Hepatocyte (in vitro differentiated cells): Measurements from ENCODE around the gene LIN7C. TPM values are rescaled to one million over a fixed set of nuclear protein-coding genes. Genes with fewer than 3 reads are reported as not detected.

Experiments used
- DNase-seq: peaks from one replicate; pipeline ENCODE4 v3.0.0-alpha.2; 2016; ENCODE audit warnings: low spot score
- H2AFZ ChIP-seq: fragments of 200-600 bp; sonication (generic); 2 replicates; pipeline ENCODE4 v1.6.0; 2016; ENCODE audit warnings: antibody characterized with exemption, mild to moderate bottlenecking
- H3K27ac ChIP-seq: fragments of 200-600 bp; sonication (generic); 2 replicates; pipeline ENCODE4 v1.5.1; 2016; ENCODE audit warnings: mild to moderate bottlenecking
- H3K27me3 ChIP-seq: fragments of 200-600 bp; sonication (generic); 2 replicates; pipeline ENCODE4 v1.6.1; 2016
- H3K36me3 ChIP-seq: fragments of 200-600 bp; sonication (generic); replicated peaks from 2 replicates; pipeline ENCODE4 v1.5.1; 2016; ENCODE audit warnings: low read depth; ENCODE audit not compliant: insufficient read depth
- H3K4me1 ChIP-seq: fragments of 200-600 bp; sonication (generic); 2 replicates; pipeline ENCODE4 v1.5.1; 2016; ENCODE audit warnings: mild to moderate bottlenecking, moderate library complexity; ENCODE audit not compliant: insufficient read depth
- H3K4me2 ChIP-seq: fragments of 200-600 bp; sonication (generic); 2 replicates; pipeline ENCODE4 v1.6.0; 2016
- H3K4me3 ChIP-seq: fragments of 200-600 bp; sonication (generic); 2 replicates; pipeline ENCODE4 v1.5.1; 2016; ENCODE audit warnings: mild to moderate bottlenecking
- H3K79me2 ChIP-seq: fragments of 200-600 bp; sonication (generic); 2 replicates; pipeline ENCODE4 v1.6.0; 2017; ENCODE audit warnings: mild to moderate bottlenecking
- H3K9me2 ChIP-seq: fragments of 200-600 bp; sonication (generic); replicated peaks from 2 replicates; pipeline ENCODE4 v1.6.0; 2017; ENCODE audit warnings: mild to moderate bottlenecking; ENCODE audit not compliant: insufficient read depth
- H3K9me3 ChIP-seq: fragments of 200-600 bp; sonication (generic); 2 replicates; pipeline ENCODE4 v1.5.1; 2016; ENCODE audit warnings: low read depth, mild to moderate bottlenecking
- H4K20me1 ChIP-seq: fragments of 200-600 bp; sonication (generic); 2 replicates; pipeline ENCODE4 v1.6.0; 2016; ENCODE audit warnings: mild to moderate bottlenecking; ENCODE audit not compliant: insufficient read depth, poor library complexity, severe bottlenecking
- EZH2 ChIP-seq: fragments of 200-600 bp; sonication (generic); IDR thresholded peaks from 2 replicates; pipeline ENCODE4 v1.6.1; 2016; ENCODE audit warnings: antibody characterized with exemption, mild to moderate bottlenecking, borderline replicate concordance
- EZH2phosphoT487 ChIP-seq: fragments of 200-600 bp; sonication (generic); IDR thresholded peaks from one replicate; pipeline ENCODE4 v1.6.1; 2018; ENCODE audit warnings: antibody characterized with exemption, mild to moderate bottlenecking, low read depth, moderate library complexity; ENCODE audit not compliant: unreplicated experiment, severe bottlenecking
- WGBS: methylation state at CpG from one replicate; pipeline ENCODE4 v1.1.6; 2016; ENCODE audit warnings: low lambda C conversion rate; ENCODE audit errors: missing lambda C conversion rate; 5-methylcytosine and 5-hydroxymethylcytosine counted together
- polyA plus RNA-seq: library from polyadenylated mRNA; unstranded; fragments of >200 nt; fragmentation: Nextera tagmentation; extraction: Ambion mirVana; gene quantifications from 2 replicates; pipeline ENCODE4 v1.2.1, GENCODE V29; 2016
- total RNA-seq: library from RNA; depleted of rRNA; stranded (reverse); fragments of >200 nt; gene quantifications from 2 replicates; pipeline ENCODE4 v1.2.3, GENCODE V29; 2014
- TF ChIP-seq, protein P1 (sequence below): fragments of 200-600 bp; sonication (generic); IDR thresholded peaks from 2 replicates; pipeline ENCODE4 v1.5.1; 2016; ENCODE audit warnings: antibody characterized with exemption, mild to moderate bottlenecking; ENCODE audit not compliant: poor library complexity

The LIN7C gene
- total and polyA plus RNA-seq, 2 experiments from 2014 or later, result 22.4 to 55.5 TPM

DNA sequence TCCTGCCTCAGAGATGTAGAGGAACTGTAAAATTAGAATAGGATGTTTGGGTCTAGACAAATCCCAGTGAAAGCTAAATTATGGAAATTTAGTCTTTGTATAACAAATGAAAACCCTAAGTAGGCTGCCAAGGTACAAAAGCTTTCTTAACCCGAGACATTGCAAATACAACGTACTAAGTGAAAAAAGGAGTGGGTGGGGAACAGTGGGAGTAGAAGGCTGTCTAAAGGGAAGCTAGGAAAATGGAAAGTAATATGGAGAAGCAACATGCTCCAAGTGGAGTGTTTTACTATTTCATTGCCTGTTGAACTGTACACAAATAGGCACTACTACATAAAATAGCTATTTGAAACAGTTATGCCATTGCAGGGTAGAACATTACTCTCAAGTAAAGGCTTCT, 6.8 kb upstream of the LIN7C start:
- no peak overlapping the region for H3K4me3 ChIP-seq
- TF ChIP-seq, protein P1, sequence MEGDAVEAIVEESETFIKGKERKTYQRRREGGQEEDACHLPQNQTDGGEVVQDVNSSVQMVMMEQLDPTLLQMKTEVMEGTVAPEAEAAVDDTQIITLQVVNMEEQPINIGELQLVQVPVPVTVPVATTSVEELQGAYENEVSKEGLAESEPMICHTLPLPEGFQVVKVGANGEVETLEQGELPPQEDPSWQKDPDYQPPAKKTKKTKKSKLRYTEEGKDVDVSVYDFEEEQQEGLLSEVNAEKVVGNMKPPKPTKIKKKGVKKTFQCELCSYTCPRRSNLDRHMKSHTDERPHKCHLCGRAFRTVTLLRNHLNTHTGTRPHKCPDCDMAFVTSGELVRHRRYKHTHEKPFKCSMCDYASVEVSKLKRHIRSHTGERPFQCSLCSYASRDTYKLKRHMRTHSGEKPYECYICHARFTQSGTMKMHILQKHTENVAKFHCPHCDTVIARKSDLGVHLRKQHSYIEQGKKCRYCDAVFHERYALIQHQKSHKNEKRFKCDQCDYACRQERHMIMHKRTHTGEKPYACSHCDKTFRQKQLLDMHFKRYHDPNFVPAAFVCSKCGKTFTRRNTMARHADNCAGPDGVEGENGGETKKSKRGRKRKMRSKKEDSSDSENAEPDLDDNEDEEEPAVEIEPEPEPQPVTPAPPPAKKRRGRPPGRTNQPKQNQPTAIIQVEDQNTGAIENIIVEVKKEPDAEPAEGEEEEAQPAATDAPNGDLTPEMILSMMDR, result no peak
- TF ChIP-seq EZH2phosphoT487 (no peak), EZH2 (no peak)
- H3K27ac ChIP-seq, result no peak overlapping the region
- 87% methylated on average over 2 of the region's 2 CpGs for WGBS
- H3K9me3 ChIP-seq, result no peaks in the 10 kb centered on the region
- DNase-seq, result no peak
- no peak overlapping the region for H3K4me2 ChIP-seq
- no peak overlapping the region for H2AFZ ChIP-seq
- no peaks in the 10 kb centered on the region for H4K20me1 ChIP-seq
- H3K36me3 ChIP-seq, result no peaks in the 10 kb centered on the region
- no peaks in the 10 kb centered on the region for H3K9me2 ChIP-seq
- no peaks in the 10 kb centered on the region for H3K4me1 ChIP-seq
- H3K79me2 ChIP-seq, result no peaks in the 10 kb centered on the region
- no peaks in the 10 kb centered on the region for H3K27me3 ChIP-seq

GRCh38 chr11:27512238-27512637, 5.7 kb upstream of the LIN7C start:
- Histone ChIP-seq H3K9me3 (no peaks in the 10 kb centered on the region), H3K4me2 (no peak overlapping the region), H3K4me3 (no peak overlapping the region), H3K79me2 (peaks cover 10% of the 10 kb centered on the region), H3K4me1 (peaks cover 6% of the 10 kb centered on the region), H3K36me3 (no peaks in the 10 kb centered on the region), H3K9me2 (no peaks in the 10 kb centered on the region), H3K27ac (no peak overlapping the region), H3K27me3 (no peaks in the 10 kb centered on the region), H4K20me1 (no peaks in the 10 kb centered on the region), H2AFZ (no peak overlapping the region)
- 92% methylated on average over 3 of the region's 3 CpGs for WGBS
- no peak for DNase-seq
- TF ChIP-seq EZH2 (no peak), EZH2phosphoT487 (no peak)
- TF ChIP-seq, protein P1, result no peak

GRCh38 chr11:27509908-27510307, 3.3 kb upstream of the LIN7C start:
- TF ChIP-seq EZH2, result no peak
- TF ChIP-seq, protein P1, result no peak
- TF ChIP-seq EZH2phosphoT487, result no peak
- WGBS, result 91% methylated on average over 4 of the region's 4 CpGs
- Histone ChIP-seq H3K4me2 (no peak overlapping the region), H3K36me3 (no peaks in the 10 kb centered on the region), H4K20me1 (peaks cover 7% of the 10 kb centered on the region), H3K27me3 (no peaks in the 10 kb centered on the region), H3K79me2 (peaks cover 26% of the 10 kb centered on the region), H3K27ac (no peak overlapping the region), H2AFZ (no peak overlapping the region), H3K9me3 (no peaks in the 10 kb centered on the region), H3K4me1 (peaks cover 13% of the 10 kb centered on the region), H3K9me2 (no peaks in the 10 kb centered on the region), H3K4me3 (no peak overlapping the region)
- no peak for DNase-seq
